8988T (cell line): Measurements from ENCODE around the gene ANAPC4.

ENCODE experiments used
- DNase-seq: peaks from one replicate; pipeline ENCODE4 v3.0.0; 2011

The ANAPC4 gene

DNA sequence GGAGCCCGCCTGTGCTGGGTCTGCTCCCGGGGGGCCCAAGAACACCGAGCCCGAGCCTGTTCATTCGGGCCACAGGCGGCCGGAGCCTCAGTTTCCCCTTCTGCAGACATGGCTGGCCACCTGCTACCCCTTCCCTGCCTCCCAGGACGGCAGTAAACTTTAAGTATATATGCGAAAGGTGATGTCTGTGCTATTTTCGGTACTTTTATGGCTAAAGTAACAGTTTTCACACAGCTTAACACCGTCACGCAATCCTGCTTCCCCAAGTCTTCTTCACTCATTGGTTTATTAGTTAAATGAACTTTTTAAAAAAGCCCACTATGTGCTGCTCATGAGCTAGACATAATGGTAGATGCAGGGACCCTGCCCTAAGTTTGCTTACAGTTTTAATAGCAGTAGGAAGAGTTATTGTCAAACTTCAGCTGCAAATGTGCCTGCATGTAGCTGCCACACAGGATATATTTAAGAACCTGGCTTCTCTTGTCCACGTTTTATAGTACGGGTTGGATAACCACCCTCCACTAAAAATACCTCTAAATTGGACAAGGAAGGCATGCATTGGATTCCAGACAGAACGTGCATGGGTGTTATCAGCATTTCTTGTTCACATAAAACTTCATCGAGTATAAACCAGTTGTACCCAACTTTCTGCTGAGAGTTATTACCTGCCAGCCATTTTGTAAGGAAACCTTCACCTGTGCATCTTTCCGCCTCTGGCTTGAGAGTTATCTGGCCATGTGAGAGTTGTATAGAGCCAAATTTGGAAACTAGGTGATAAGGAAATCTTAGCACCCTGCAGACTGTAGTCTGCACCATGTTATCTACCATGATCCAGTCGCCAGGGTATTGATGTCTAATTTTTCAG lies 741 bp downstream of the ANAPC4 start:
- DNase-seq, result no peak

DNA sequence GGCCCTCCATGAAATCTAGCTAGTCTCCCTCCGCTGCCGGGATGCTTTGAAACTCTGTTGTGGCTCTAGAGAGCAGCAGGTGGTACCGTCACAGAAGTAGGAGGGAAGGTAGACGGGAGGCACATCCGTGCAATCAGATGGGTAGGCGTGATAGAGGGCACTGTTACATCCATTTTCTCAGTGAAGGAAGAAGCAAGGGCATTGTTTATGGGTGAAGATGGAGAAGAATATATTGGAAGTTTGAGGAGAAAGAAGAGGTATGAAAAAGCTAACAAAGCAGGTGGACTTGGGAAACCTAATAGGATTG lies 1.3 kb downstream of the ANAPC4 start:
- no peak for DNase-seq

DNA sequence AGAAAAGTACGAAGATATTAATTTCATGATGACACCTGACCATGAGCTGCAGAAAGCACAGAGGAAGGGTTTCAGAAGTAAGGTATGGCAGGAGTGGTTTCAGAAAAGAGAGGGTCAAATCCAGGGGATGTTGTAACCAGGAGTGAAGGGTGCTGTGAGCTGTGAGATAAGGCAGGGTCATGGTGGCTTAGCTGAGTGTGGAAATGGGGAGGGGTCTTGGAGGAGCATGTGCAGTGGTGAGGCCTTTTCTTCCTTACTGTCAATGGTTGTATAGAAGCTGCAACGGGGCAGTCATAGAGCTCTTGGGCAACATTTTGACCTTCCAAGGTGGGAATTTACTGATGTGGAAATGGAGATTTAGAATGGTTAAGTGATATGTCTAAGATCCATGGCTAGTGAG lies 2.5 kb downstream of the ANAPC4 start:
- DNase-seq, result no peak

DNA sequence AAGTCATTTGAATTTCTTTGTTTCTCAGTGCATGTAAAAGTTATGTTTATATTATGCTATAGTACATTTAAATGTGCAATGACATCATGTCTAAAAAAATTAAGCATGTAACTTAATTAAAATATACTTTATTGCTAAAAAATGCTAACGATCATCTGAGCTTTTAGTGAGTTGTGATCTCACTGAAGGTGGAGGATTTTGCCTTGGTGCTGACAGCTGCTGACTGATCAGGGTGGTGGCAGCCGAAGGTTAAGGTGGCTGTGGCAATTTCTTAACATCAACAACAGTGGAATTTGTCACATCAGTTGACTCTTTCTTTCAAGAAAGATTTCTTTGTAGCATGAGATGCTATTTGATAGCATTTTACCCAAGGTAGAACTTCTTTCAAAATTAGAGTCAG lies 6.6 kb downstream of the ANAPC4 start:
- no peak for DNase-seq

DNA sequence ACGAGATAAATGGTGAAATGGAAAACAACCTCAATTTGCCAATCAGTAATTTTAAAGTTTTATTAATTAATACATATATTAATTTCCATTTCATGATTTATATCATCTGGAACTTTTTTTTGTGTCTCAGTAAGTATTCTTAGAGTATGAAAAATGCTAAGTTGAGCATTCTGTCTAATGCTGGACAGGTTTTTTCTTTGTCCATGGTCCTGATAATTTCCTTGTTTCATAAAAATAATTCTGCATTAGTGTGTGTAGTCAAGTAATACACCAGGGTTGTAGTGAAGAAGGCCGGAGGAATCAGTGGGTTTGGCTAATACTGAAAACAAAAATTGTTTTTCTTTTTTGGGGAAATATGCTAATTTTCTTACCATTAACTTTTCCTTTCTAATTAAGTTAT lies 9.9 kb downstream of the ANAPC4 start:
- no peak for DNase-seq

DNA sequence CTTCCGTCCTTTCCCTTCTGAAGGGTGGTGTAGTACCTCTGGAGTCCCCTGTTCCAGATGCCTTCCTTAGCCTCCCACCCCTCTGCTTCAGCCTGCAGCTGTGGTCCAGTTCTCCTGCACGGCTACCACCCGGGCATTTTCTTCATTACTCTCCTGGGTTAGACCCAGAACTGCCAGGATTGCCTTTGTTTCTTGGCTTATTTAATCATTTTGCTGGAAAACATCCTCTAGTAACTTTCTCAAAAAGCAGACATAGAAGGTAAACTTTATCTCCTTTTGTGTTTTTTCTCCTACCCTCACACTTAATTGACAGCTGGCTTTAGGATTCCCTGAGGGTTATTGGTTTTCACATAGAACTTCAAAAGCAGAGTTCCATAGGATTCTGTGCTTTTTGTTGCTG lies 20.2 kb downstream of the ANAPC4 start:
- DNase-seq, result no peak

DNA sequence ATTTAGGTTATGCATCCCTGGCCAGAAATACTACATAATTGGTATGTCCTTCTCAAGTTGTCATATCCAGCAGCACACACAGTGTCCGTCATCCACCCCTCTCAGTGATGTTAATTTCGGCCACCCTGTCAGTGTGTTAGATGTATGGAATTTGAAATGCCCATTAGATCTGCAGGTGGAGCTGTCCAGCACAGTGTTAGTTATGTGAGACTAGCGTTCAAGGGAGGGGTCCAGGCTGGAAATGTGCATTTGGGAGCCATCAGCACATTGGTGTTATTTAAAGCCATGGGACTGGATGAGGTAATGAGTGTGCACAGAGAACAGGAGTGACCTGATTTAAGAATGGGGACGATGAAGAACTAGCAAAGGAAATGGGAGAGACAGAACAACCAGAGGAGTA lies 22.4 kb downstream of the ANAPC4 start:
- no peak for DNase-seq

DNA sequence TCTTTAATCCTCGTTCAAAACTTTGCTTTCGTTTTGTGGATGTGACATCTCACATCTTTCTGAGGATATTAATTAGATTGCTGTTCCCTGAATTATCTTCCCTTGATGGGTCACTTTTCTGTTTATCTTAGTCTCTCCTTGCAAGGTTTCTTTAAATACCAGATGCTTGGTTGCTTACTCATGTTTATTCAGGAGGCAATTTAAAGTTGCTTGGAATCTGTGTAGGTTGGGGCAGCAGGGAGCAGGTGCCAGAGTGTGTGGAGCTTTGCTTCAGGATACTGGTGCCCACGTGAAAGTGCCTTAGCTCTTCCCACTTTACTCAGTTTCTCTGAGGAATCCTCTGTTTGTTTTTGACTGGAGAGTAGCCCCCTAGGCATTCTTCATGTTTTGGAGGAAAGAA lies 24.0 kb downstream of the ANAPC4 start:
- DNase-seq, result no peak

DNA sequence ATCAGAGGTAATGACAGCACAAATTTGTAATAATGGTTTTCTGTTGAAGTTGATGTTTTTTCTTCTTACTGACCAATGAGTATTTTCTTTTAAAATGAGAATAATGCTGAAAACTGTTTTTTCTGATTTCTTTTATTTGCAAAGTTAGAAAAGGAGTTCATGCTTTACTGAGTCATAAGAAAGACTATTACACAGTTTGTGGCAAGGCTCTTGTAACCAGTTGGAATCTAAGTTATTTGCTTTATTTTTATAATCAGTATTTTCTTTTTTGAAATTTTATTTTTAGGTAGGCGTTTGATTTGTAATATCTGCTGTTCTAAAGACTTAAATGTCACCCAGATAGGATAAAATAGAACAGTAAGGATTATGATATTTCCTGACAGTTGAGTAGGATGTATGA lies 25.5 kb downstream of the ANAPC4 start:
- DNase-seq, result no peak

DNA sequence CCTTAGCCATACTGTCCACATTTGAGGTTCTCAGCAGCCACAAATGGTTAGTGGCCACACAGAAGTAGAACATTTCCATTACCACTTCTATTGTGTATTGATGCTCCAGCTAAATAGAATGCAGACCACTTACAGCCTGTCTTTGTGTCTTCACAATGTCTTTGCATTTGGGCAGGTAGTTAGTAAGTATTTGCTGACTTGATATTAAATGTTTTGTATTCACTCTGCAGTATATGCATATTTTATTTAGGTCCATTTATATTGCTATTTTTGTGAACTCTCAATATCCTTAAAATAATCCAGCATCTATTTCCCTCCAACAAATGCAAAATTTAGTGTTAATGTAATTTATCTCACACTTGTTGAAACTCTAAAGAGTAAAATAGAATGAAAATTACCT lies 26.6 kb downstream of the ANAPC4 start:
- DNase-seq, result no peak

DNA sequence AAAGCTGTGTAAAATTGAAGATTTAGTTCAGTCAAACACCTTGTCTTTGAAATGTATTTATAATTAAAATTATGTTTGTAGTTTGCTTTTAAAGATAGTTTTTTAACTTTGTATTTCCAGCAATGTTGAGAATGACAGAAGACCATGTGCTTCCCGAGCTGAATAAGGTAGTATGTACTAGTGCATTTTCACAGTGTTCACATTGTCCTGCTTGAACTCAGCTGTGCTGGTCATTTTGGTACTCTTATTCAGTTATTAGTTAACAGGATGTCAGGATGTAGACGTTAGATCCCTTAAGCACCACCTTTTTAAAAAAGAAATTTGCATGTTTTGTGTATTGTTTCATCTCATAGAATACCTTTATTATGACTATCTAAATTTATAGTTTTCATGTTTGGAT lies 28.4 kb downstream of the ANAPC4 start:
- no peak for DNase-seq

DNA sequence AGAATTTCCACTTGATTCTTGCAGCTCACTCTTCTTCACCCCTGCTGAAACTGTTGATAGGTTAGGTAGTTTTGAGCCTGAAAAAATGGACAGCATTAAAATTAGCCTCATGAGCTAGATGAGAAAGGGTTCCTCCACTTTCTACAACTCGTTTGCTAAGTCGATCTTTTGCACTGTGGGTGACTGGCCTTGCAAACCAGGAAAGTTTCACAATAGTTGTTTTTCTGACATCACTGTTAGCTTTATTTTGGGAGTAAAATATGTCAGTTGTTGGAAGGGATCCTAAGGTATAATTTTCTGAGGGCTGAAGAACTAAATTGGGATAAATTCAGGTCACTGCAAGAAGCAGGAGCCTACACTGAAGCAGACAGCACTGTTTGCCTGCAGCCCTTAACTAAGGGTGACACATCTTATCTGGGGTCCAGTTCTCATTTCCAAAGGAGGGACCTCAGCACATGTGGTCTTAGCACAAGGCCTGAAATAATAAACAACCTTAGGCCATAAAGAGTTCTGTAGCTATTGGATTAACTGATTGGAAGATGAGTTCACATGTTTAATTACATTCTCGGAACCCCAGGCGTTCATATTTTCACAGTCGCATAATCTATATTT lies 29.1 kb downstream of the ANAPC4 start:
- no peak for DNase-seq

DNA sequence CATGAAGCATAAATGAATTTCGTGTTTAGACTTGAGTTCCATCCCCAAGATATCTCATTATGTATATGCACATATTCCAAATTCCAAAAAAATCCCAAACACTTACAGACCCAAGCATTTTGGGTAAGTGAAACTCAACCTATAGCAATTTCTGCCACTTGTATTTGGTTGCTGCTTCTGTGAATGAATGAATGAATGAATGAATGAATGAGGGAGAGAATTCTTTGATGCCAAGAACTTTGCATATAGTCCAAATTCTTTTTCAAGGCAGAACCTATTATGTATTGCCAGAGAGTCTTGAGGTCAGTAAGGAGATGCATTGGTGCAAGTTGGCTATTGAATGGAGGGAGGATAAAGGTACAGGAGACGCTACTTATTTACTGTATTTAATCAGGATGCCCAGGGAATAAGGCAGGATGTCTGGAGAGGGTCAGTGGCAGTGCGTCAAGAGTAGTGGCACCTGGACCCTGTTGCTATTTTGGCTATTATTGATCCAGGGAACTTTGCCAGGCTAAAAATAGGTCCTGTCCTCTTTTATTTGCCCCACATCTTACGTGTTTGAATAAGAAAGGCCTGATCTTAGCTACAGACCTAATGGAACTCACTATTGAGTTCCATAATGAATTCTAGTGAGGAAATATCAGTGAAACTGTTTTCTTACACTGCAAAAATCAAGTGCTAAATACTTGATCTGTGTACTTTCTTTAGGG lies 33.9 kb downstream of the ANAPC4 start:
- no peak for DNase-seq

DNA sequence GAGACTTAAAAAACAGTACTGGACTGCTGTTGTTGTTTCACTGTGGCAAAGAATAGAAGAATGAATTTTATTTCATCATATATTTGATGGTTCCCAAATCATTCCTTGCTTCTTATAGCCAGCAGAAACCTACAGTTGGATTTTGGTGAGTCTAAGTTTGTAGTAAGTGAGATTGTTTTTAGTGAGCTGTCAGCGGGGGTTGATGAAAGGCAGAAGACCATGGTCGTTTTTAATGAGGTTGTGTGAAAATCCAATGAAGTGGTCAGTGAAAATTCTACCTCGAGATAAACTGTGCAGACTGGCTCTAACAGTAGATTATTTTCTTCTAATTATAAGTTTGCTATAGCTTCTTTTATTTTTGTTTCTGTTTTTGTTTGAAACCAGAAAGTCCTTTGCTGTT lies 36.2 kb downstream of the ANAPC4 start:
- no peak for DNase-seq

DNA sequence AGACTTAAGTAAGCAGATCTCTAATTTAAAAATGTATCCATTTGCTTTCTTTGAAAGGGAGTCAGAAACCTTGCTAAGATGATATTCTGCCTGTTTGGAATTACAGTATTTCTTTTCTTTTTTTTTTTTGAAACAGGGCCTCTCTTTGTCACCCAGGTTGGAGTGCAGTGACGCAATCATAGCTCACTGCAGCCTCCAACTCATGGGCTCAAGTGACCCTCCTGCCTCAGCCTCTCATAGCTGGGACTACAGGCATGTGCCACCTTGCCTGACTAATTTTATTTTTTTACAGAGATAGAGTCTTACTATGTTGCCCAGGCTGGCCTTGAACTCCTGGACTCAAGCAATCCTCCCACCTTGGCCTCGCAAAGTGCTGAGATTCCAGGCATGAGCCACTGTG lies 40.0 kb downstream of the ANAPC4 start:
- no peak for DNase-seq

DNA sequence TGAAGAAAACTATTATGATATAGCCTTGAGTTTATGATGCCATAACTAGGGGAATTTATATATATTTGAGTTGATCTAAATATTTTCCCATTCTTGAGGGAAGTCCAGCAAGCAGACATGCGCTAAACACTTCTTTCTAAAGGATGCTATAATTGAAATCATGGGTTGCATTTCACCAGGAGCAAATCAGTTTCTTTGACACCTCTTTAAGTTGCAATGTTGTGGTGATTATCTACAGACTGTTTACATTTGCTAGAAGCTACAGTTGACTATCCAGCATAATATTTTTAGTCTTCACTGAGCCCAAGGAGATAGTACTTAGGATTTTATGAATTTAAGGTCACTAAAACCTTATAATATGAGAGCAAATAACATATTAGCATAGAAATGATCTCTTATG lies 43.9 kb downstream of the ANAPC4 start:
- no peak for DNase-seq

DNA sequence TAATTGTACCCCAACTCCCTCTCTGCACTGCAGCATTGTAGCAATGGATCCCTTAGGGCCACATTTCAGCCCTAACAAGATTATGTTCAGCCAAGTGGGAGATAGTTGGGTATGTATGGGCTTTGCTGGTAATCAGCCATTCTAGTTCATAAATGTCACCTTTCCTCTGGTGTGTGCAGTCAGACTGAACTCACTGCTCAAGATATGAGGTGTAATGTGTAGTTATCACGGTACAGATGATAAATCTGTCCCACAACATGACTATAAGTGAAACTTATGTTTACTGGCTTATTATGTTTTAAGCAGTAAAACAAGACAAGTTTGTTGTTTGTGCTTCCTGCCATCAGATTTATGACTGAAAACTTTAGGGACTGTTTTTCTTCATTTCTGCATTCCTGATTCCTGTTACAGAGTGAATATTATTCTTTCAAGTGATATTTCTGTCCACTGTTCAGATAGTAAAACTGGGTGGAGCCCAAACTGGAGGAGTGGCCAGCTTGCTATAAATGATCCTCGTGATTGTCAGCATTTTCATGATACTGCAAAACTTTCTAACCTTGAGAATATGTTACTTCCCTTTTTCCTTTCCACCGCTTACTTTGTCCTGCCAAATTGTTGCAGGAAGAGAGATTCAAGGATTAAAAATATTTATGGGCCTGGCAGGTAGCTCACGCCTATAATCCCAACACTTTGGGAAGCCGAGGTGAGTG lies 44.9 kb downstream of the ANAPC4 start:
- no peak for DNase-seq

DNA sequence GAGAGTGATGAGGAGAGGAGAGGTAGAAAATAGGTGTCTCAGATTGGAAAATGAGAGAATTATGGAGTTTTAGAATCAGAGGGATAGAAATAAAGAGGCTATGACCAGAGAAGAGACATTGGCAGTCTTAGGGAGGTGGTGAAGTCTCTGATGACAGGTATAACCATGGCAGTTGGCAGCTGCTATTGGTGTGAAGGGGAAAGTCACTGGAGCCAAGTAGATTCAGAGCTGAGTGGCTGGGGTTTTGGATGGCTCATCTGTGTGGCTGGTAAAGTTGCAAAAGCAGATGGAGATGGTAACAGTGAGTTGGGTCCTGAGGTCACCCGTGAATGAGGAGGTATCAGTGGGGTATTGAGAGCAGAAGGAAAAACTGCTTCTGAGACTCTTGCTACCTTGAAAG lies 46.5 kb downstream of the ANAPC4 start:
- DNase-seq, result no peak

DNA sequence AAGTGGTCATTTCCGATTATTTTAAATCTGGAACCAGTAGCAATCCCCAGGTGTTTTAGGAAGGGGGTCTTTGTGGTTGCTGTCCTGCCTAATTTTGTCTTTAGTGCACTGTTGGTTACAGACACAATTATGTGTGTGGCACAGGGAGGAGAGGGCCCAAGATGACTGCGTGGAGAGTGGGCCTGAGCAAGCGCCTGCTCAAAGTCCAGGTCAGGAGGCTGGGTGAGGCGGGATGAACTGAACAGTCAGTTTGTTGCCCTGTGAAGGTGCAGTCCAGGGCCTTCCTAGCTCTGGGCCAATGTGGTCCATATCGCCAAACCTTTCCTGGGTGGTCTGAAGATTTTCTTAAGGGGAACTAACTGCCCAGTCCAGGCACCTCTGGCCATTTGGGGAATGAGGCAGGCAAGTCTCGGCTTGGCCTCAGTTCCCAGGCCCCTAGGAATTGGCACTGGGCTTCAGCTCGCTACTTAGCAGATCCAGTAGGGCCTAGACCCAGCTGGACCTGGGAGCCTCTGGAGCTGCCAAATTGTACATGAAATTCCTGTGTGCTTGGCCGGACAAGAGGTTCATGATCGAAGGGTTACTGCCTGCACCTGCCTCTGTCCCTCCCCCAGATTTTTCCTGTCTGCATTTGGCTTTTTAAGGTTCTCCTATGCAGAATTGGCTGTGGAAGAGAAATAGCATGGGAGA lies 47.6 kb downstream of the ANAPC4 start:
- no peak for DNase-seq

DNA sequence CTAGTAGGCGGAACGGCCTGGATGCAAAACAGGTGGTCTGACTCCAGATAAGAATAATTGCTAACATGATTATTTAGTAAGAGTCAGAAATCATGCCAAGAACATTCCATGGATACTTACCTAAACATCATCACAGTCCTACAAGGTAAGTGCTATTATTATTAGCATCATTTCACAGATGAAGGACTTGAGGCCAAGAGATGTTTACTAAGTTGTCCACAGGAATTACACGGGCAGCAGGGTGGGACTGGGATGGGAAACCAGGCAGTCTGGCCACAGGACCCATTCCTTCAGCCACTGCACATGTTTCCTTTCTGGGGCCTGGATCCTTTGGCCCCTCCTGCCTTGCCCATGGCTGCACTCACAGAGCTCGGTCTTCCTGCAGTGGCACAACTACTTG lies 48.3 kb downstream of the ANAPC4 start:
- DNase-seq, result no peak

DNA sequence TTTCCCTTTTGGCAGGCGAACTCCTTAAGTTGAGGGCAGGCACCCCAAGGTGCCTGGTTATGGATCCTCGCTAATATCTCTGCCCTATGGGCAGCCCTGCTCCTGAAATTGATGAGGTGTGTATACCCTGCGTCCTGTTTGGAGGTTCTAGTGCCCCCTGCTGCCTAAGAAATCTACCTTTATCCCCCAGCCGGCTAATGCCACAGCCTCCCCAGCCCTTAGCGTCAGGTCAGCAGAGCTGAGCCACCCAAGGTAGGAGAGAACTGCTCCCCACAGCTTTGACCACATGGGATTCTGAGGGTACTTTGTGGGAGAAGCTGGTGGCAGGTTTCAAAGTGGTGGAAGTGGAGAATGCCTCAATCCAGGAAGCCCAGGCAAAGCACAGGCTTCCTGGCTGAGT lies 50.8 kb downstream of the ANAPC4 start:
- no peak for DNase-seq

DNA sequence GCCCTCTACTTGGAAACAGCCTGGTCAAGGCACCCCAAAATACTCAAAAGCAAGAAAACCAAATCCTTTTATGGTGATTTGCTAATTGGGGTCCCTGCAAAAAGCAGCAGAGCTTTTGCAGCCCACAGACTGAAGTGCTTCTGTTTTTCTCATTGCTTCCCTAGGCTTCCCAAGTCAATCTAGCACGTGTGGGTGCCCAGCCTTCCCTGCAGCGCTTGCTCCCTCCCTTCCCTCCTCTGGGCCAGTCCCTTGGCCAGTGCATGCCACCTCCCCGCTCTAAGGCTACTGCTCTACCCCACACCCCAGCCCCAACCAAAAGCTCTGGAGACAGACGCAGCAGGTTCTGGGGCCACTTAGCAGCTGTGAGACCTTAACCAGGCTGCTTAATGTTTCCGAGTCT lies 53.6 kb downstream of the ANAPC4 start:
- no peak for DNase-seq
